Amniotic epithelial cell (primary cell): ENCODE data around the gene NEUROD4.

ENCODE experiments used
- DNase-seq: peaks from one replicate; pipeline ENCODE4 v3.0.0-alpha.2; 2010; ENCODE audit warnings: low read depth

The NEUROD4 gene

GRCh38 chr12:55058776-55059175 is 39.0 kb downstream of the NEUROD4 start:
- no peak for DNase-seq

- DNase-seq = no peak
These were observed 40.7 kb downstream of the NEUROD4 start for GRCh38 chr12:55060470-55060869.

- DNase-seq = no peak
These were observed 41.2 kb downstream of the NEUROD4 start for GRCh38 chr12:55061024-55061423.

GRCh38 chr12:55063291-55063690 is 43.5 kb downstream of the NEUROD4 start:
- DNase-seq = no peak

GRCh38 chr12:55065535-55065934 is 45.8 kb downstream of the NEUROD4 start:
- no peak for DNase-seq

GRCh38 chr12:55067701-55068100 is 47.9 kb downstream of the NEUROD4 start:
- DNase-seq = no peak

- peak; percentile 55 for DNase-seq
These were observed 48.7 kb downstream of the NEUROD4 start for GRCh38 chr12:55068416-55069010.

- peak; percentile 3 for DNase-seq
These were observed 52.3 kb downstream of the NEUROD4 start for GRCh38 chr12:55072083-55072482.

- peak; percentile 59 for DNase-seq
These were observed 53.6 kb downstream of the NEUROD4 start for GRCh38 chr12:55073043-55074022.

GRCh38 chr12:55074806-55075205 is 55.0 kb downstream of the NEUROD4 start:
- DNase-seq = no peak
